Naive B cell (primary cell): Measurements from ENCODE around the gene GRM8. TPM values are rescaled to one million over a fixed set of nuclear protein-coding genes. Genes with fewer than 3 reads are reported as not detected.

Source experiments
- polyA plus RNA-seq, 6 donors: library from polyadenylated mRNA; unstranded; fragments of 300-500 nt; fragmentation: Illumina TruSeq; gene quantifications; one replicate each; pipeline ENCODE4 v1.2.3, GENCODE V29; 2021; ENCODE audit warnings: low read depth in 6 of 6

GRM8 gene
- polyA plus RNA-seq, 6 donors from 2014 or later = not detected

Other genes with a start within 250 kb of the GRM8 start
- gene ZNF800, start 139.8 kb upstream of the GRM8 start, polyA plus RNA-seq = 10 to 100 TPM; 24.4 to 64.4 (median 58.4) TPM